ENCODE data around the gene SUSD2. TPM values are rescaled to one million over a fixed set of nuclear protein-coding genes. Genes with fewer than 3 reads are reported as not detected.

SUSD2 gene
- total and polyA plus RNA-seq, 2 of the 8 experiments (the other 6 are each of a cell fraction or from before 2014, with no cell fraction given) = 2.0 to 4.8 TPM

DNA sequence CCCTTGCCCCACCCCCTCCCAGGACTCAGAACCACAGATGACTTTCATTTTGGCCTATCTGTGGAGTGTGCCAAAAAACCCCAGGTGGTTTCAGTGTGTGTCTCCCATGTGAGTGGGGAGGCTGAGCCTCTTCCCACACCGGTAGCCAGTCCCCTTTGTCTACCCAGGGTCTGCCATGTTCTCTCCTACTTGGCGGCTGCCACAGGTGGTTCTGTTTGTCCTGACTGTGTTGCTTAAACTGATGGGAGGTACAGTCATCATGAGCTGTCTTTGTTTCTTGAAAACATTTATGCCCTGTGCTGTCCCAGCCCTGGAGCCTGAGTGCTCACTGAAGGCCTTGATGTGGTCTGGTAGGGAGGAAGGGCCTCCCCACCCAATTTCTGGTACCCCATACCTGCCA lies 39.7 kb upstream of the SUSD2 start:
- no peak overlapping the region for H2AK5ac ChIP-seq (ENCODE audit: low read depth, low read length)
- H4K20me1 ChIP-seq (replicated peaks in 1 of 2; ENCODE audit: control insufficient read depth in 1 of 2, insufficient read depth in 2 of 2, low read length in 2 of 2) = peaks cover 0 to 5% of the 10 kb centered on the region in 2 experiments
- H3K9ac ChIP-seq (replicated peaks in 1 of 4; ENCODE audit: extremely low read depth in 1 of 4, low read depth in 3 of 4, low read length in 3 of 4) = no peak overlapping the region
- no peak overlapping the region for H3K4me2 ChIP-seq (ENCODE audit: insufficient read depth in 1 of 2, low read depth in 2 of 2, low read length in 2 of 2)
- no peak overlapping the region for H3K56ac ChIP-seq (replicated peaks; ENCODE audit: insufficient read length, low read depth, low read length)
- H3K4me3 ChIP-seq (ENCODE audit: extremely low read depth in 1 of 4, insufficient read depth in 2 of 4, low read depth in 3 of 4, low read length in 4 of 4) = no peak overlapping the region
- ChIA-PET CTCF (ENCODE audit: partially characterized antibody) (interaction anchor here (1.1 to 4.1 kb wide), 4 partner anchors 10 to 34 kb away, joined by 3 to 32 read pairs (median 7); no protein-coding TSS in a partner anchor), POLR2A (ENCODE audit: partially characterized antibody) (no interaction called here)
- H2BK20ac ChIP-seq (ENCODE audit: low read length) = no peak overlapping the region
- no peak overlapping the region for H2BK5ac ChIP-seq (ENCODE audit: low read depth, low read length)
- no peak overlapping the region for H3K4ac ChIP-seq (replicated peaks; ENCODE audit: insufficient read length, low read depth, low read length)
- no peak overlapping the region for H3K27ac ChIP-seq (ENCODE audit: low read depth, low read length)
- H4K5ac ChIP-seq (ENCODE audit: insufficient read length, low read depth, low read length) = no peak overlapping the region
- no peak overlapping the region for H2BK12ac ChIP-seq (ENCODE audit: low read depth, low read length)
- no peak overlapping the region for H4K91ac ChIP-seq (replicated peaks; ENCODE audit: insufficient read length, low read length)
- no peak overlapping the region for H2AFZ ChIP-seq (ENCODE audit: low read length)
- peaks cover 0 to 5% (median 0%) of the 10 kb centered on the region in 4 experiments; a peak in 1 of 8 replicates for H3K36me3 ChIP-seq (ENCODE audit: control insufficient read depth in 2 of 4, insufficient read depth in 4 of 4, low read length in 3 of 4)
- no peak overlapping the region for H2BK120ac ChIP-seq (replicated peaks; ENCODE audit: low read depth, low read length)
- no peak overlapping the region for H4K8ac ChIP-seq (ENCODE audit: extremely low read depth, insufficient read depth, low read length)
- peaks cover 6% of the 10 kb centered on the region; the same call in 1 of the 2 replicates for H3K79me1 ChIP-seq (ENCODE audit: low read depth, low read length)
- TF ChIP-seq SIX5 (IDR thresholded peaks at IDR 0.05; ENCODE audit: low read depth, low read length) (no peak), POLR2AphosphoS5 (IDR thresholded peaks at IDR 0.05; ENCODE audit: low read depth, low read length) (no peak), RBBP5 (IDR thresholded peaks at IDR 0.05; ENCODE audit: borderline replicate concordance, low read depth, low read length) (no peak), EZH2 (IDR thresholded peaks at IDR 0.05; ENCODE audit: low read depth, low read length, severe bottlenecking) (no peak), EP300 (IDR thresholded peaks at IDR 0.05; ENCODE audit: borderline replicate concordance in 1 of 2, low read depth in 2 of 2, low read length in 2 of 2) (no peak), TBP (IDR thresholded peaks at IDR 0.05; ENCODE audit: low read depth, low read length) (no peak), RXRA (IDR thresholded peaks at IDR 0.05; ENCODE audit: insufficient read depth, low read depth, low read length) (no peak), TAF1 (IDR thresholded peaks at IDR 0.05; ENCODE audit: low read depth, low read length) (no peak), SP4 (IDR thresholded peaks at IDR 0.05; ENCODE audit: low read length) (no peak), CHD1 (IDR thresholded peaks at IDR 0.05; ENCODE audit: low read depth, low read length) (no peak)
- no peak overlapping the region for H3K14ac ChIP-seq (ENCODE audit: insufficient read length)
- no peaks in the 10 kb centered on the region for H3K79me2 ChIP-seq (ENCODE audit: control insufficient read depth in 1 of 2, insufficient read depth in 2 of 2, low read length in 2 of 2)
- no peaks in the 10 kb centered on the region for H3K27me3 ChIP-seq (replicated peaks in 1 of 4; ENCODE audit: control insufficient read depth in 3 of 4, extremely low read depth in 1 of 4, insufficient read depth in 3 of 4, low read length in 3 of 4)
- H2BK15ac ChIP-seq (ENCODE audit: low read length) = no peak overlapping the region
- no peak overlapping the region for H3K18ac ChIP-seq (ENCODE audit: extremely low read depth, low read length)
- H3K9me3 ChIP-seq (ENCODE audit: insufficient read depth in 2 of 2, low read depth in 1 of 2, low read length in 1 of 2) = no peaks in the 10 kb centered on the region
- H3K4me1 ChIP-seq (replicated peaks in 1 of 4; ENCODE audit: control insufficient read depth in 3 of 4, insufficient read depth in 4 of 4, low read length in 3 of 4) = peaks cover 2 to 8% (median 7%) of the 10 kb centered on the region in 4 experiments
- no peak for DNase-seq (ENCODE audit: low read depth in 1 of 2, low spot score in 2 of 2)
- H3K23ac ChIP-seq (ENCODE audit: insufficient read length) = no peak overlapping the region
- no peaks in the 10 kb centered on the region for H3K23me2 ChIP-seq (ENCODE audit: low read depth, low read length)
- FAIRE-seq = no peak
- WGBS, 2 experiments (ENCODE audit: extremely low coverage in 1 of 2, insufficient coverage in 1 of 2, insufficient read length in 1 of 2, insufficient replicate concordance in 2 of 2, low coverage in 1 of 2, low lambda C conversion rate in 2 of 2, missing lambda C conversion rate in 1 of 2) = 94% methylated on average over 2 of the region's 2 CpGs; no CpG with 5 or more reads in 1 of the 2 experiments
